HG03521 (cell line): ENCODE results near the gene NUTM2F.
"Not testable (repeated sequence)": the region's sequence is repeated elsewhere in the genome, so short reads cannot be mapped to it uniquely, and the experiment has no call there.

Experiments used
- ATAC-seq: cut with Tn5 transposase; IDR thresholded peaks from one replicate; pipeline ENCODE4 v1.9.1; 2021; ENCODE audit warnings: mild to moderate bottlenecking, moderate library complexity; ENCODE audit not compliant: unreplicated experiment

Gene NUTM2F

GRCh38 chr9:94315034-94315984 lies 13.1 kb downstream of the NUTM2F start:
- ATAC-seq: not testable (repeated sequence)

GRCh38 chr9:94303321-94303720 lies 25.1 kb downstream of the NUTM2F start:
- no peak for ATAC-seq

GRCh38 chr9:94302426-94302825 lies 26.0 kb downstream of the NUTM2F start:
- ATAC-seq: no peak

GRCh38 chr9:94301583-94301982 lies 26.9 kb downstream of the NUTM2F start:
- no peak for ATAC-seq

- no peak for ATAC-seq
Measured at GRCh38 chr9:94300470-94301301, 27.8 kb downstream of the NUTM2F start.

- ATAC-seq: no peak
Measured at GRCh38 chr9:94298949-94299599, 29.4 kb downstream of the NUTM2F start.

- ATAC-seq: no peak
Measured at GRCh38 chr9:94289691-94290090, 38.8 kb downstream of the NUTM2F start.

- ATAC-seq: no peak
Measured at GRCh38 chr9:94287877-94288513, 40.4 kb downstream of the NUTM2F start.

- no peak for ATAC-seq
Measured at GRCh38 chr9:94286116-94286515, 42.3 kb downstream of the NUTM2F start.

- no peak for ATAC-seq
Measured at GRCh38 chr9:94281101-94281500, 47.3 kb downstream of the NUTM2F start.

GRCh38 chr9:94280409-94280989 lies 47.9 kb downstream of the NUTM2F start:
- ATAC-seq: no peak

- ATAC-seq: no peak
Measured at GRCh38 chr9:94277885-94278536, 50.4 kb downstream of the NUTM2F start.

- ATAC-seq: not testable (repeated sequence)
Measured at GRCh38 chr9:94277029-94277428, 51.4 kb downstream of the NUTM2F start.

GRCh38 chr9:94270009-94270408 lies 58.4 kb downstream of the NUTM2F start:
- no peak for ATAC-seq

GRCh38 chr9:94269264-94269663 lies 59.2 kb downstream of the NUTM2F start:
- ATAC-seq: no peak
